ENCODE measurements around the gene FNBP1. TPM values are rescaled to one million over a fixed set of nuclear protein-coding genes. Genes with fewer than 3 reads are reported as not detected.

Gene FNBP1
- total RNA-seq, 1 experiment from 2014 or later, result 53.6 TPM

GRCh38 chr9:130001190-130001589 lies 41.8 kb downstream of the FNBP1 start:
- ATAC-seq, result no peak
- no peaks in the 10 kb centered on the region for H3K27me3 ChIP-seq (ENCODE audit: control insufficient read depth, insufficient read depth, low read length)
- ChIA-PET CTCF (no interaction called here), POLR2A (no interaction called here)
- no TSS peak for BruUV-seq (replicated peaks)
- H3K36me3 ChIP-seq (ENCODE audit: control insufficient read depth, insufficient read depth, low read length), result no peaks in the 10 kb centered on the region; the same call in 1 of the 2 replicates
- in situ Hi-C loops (cut with HindIII; ENCODE audit: low pct_unique_long_range_greater_than_20kb, low sequenced_read_pairs) (no loop called here), intact Hi-C loops (cut with micrococcal nuclease; ENCODE audit: unreplicated experiment) (no loop called here)
- H3K4me3 ChIP-seq (ENCODE audit: low read depth in 2 of 2, low read length in 2 of 2), result no peak overlapping the region
- H3K4me1 ChIP-seq (ENCODE audit: control insufficient read depth, insufficient read depth, low read length), result peaks cover 8% of the 10 kb centered on the region; the same call in 1 of the 2 replicates
- H3K9me3 ChIP-seq (ENCODE audit: control insufficient read depth, insufficient read depth, low read depth, low read length), result no peaks in the 10 kb centered on the region
- no peak overlapping the region for H3K27ac ChIP-seq (ENCODE audit: low read length)
- TF ChIP-seq, protein P1, sequence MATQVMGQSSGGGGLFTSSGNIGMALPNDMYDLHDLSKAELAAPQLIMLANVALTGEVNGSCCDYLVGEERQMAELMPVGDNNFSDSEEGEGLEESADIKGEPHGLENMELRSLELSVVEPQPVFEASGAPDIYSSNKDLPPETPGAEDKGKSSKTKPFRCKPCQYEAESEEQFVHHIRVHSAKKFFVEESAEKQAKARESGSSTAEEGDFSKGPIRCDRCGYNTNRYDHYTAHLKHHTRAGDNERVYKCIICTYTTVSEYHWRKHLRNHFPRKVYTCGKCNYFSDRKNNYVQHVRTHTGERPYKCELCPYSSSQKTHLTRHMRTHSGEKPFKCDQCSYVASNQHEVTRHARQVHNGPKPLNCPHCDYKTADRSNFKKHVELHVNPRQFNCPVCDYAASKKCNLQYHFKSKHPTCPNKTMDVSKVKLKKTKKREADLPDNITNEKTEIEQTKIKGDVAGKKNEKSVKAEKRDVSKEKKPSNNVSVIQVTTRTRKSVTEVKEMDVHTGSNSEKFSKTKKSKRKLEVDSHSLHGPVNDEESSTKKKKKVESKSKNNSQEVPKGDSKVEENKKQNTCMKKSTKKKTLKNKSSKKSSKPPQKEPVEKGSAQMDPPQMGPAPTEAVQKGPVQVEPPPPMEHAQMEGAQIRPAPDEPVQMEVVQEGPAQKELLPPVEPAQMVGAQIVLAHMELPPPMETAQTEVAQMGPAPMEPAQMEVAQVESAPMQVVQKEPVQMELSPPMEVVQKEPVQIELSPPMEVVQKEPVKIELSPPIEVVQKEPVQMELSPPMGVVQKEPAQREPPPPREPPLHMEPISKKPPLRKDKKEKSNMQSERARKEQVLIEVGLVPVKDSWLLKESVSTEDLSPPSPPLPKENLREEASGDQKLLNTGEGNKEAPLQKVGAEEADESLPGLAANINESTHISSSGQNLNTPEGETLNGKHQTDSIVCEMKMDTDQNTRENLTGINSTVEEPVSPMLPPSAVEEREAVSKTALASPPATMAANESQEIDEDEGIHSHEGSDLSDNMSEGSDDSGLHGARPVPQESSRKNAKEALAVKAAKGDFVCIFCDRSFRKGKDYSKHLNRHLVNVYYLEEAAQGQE (IDR thresholded peaks at IDR 0.05; ENCODE audit: insufficient read depth in 1 of 2, low read depth in 2 of 2, low read length in 1 of 2), result no peak
- TF ChIP-seq SIN3A (IDR thresholded peaks at IDR 0.05; ENCODE audit: borderline replicate concordance, insufficient read depth, low read depth, low read length), result no peak
- no peak for TF ChIP-seq POLR2AphosphoS5 (IDR thresholded peaks at IDR 0.05; ENCODE audit: low read depth, low read length)
- no peak for TF ChIP-seq TCF7L2 (IDR thresholded peaks at IDR 0.05; ENCODE audit: low read depth, low read length)
- TF ChIP-seq CTCF (IDR thresholded peaks at IDR 0.05), result no peak
- DNase-seq (ENCODE audit: low read depth, low spot score), result no peak

DNA sequence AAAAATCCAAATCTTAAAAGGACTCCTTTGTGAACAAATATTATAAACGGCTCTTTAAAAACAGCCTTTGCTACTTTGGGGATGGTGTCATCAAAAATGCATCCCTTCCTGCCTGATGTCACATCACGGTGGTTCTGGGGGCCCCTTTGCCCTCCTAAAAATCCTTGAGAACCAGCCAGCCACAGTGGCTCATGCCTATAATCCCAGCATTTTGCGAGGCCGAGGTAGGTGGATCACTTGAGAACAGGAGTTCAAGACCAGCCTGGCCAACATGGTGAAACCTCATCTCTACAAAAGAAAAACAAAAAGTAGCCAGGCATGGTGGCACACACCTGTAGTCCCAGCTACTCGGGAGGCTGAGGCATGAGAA lies 43.9 kb downstream of the FNBP1 start:
- Histone ChIP-seq H3K27ac (ENCODE audit: low read length) (no peak overlapping the region), H3K4me1 (ENCODE audit: control insufficient read depth, insufficient read depth, low read length) (peaks cover 12% of the 10 kb centered on the region; the same call in 1 of the 2 replicates), H3K36me3 (ENCODE audit: control insufficient read depth, insufficient read depth, low read length) (no peaks in the 10 kb centered on the region; the same call in 1 of the 2 replicates), H3K27me3 (ENCODE audit: control insufficient read depth, insufficient read depth, low read length) (no peaks in the 10 kb centered on the region), H3K9me3 (ENCODE audit: control insufficient read depth, insufficient read depth, low read depth, low read length) (no peaks in the 10 kb centered on the region), H3K4me3 (ENCODE audit: low read depth in 2 of 2, low read length in 2 of 2) (no peak overlapping the region)
- DNase-seq (ENCODE audit: low read depth, low spot score) (no peak), ATAC-seq (no peak)
- ChIA-PET CTCF (no interaction called here), POLR2A (no interaction called here)
- in situ Hi-C loops (cut with HindIII; ENCODE audit: low pct_unique_long_range_greater_than_20kb, low sequenced_read_pairs) (no loop called here), intact Hi-C loops (cut with micrococcal nuclease; ENCODE audit: unreplicated experiment) (no loop called here)
- no TSS peak for BruUV-seq (replicated peaks)
- no peak for TF ChIP-seq POLR2AphosphoS5 (IDR thresholded peaks at IDR 0.05; ENCODE audit: low read depth, low read length)
- TF ChIP-seq SIN3A (IDR thresholded peaks at IDR 0.05; ENCODE audit: borderline replicate concordance, insufficient read depth, low read depth, low read length), result no peak
- no peak for TF ChIP-seq CTCF (IDR thresholded peaks at IDR 0.05)
- TF ChIP-seq, protein P1 (IDR thresholded peaks at IDR 0.05; ENCODE audit: insufficient read depth in 1 of 2, low read depth in 2 of 2, low read length in 1 of 2), result no peak
- TF ChIP-seq TCF7L2 (IDR thresholded peaks at IDR 0.05; ENCODE audit: low read depth, low read length), result no peak
